T-cell (primary cell): ENCODE measurements around the gene PLEKHS1. TPM values are rescaled to one million over a fixed set of nuclear protein-coding genes. Genes with fewer than 3 reads are reported as not detected.

Experiments
- ATAC-seq, 4 experiments: fragments of 200-7000 bp in 3 of 4; fragments of 150-1000 bp in 1 of 4; cut with Tn5 transposase; replicated peaks in 1 of 4; 1 replicate in 3 of 4; 2 replicates in 1 of 4; pipeline ENCODE4 v1.10.0; 2021; ENCODE audit warnings: moderate library complexity in 3 of 4, mild to moderate bottlenecking in 2 of 4, moderate number of reproducible peaks in 1 of 4
- CTCF ChIA-PET, 2 donors: fragments of 300-600 bp; sonication (Branson Sonifier 250); formaldehyde crosslinking; loops; one replicate each; lab custom pipeline; 2022; ENCODE audit warnings: antibody characterized with exemption in 2 of 2; lab: Charles Lee
- POLR2A ChIA-PET, 2 donors: fragments of 300-600 bp; sonication (Branson Sonifier 250); formaldehyde crosslinking; loops; one replicate each; lab custom pipeline; 2022; ENCODE audit warnings: antibody characterized with exemption in 2 of 2; lab: Charles Lee
- DNase-seq, 35 experiments: peaks; one replicate each; pipeline versions ENCODE4 v3.0.0 to v3.0.0-alpha.2; 2013 to 2023
- H3K27ac ChIP-seq: one replicate; pipeline ENCODE4 v1.5.1; 2013; ENCODE audit warnings: low read length
- H3K27me3 ChIP-seq, 2 experiments: replicated peaks in 1 of 2; 1 replicate in 1 of 2; 2 replicates in 1 of 2; pipeline versions ENCODE4 v1.6.1 to v1.7.0; 2013; ENCODE audit warnings: low read length in 1 of 2, mixed read lengths in 1 of 2; ENCODE audit not compliant: control insufficient read depth in 2 of 2, insufficient read depth in 2 of 2; ENCODE audit errors: extremely low read depth in 1 of 2
- H3K36me3 ChIP-seq, 2 donors: 1 replicate in 1 of 2; 2 replicates in 1 of 2; pipeline versions ENCODE4 v1.6.1 to v1.7.0; 2013; ENCODE audit warnings: low read length in 1 of 2; ENCODE audit not compliant: control insufficient read depth in 2 of 2, insufficient read depth in 1 of 2; ENCODE audit errors: extremely low read depth in 1 of 2
- H3K4me1 ChIP-seq, 2 experiments: 1 replicate in 1 of 2; 2 replicates in 1 of 2; pipeline versions ENCODE4 v1.6.1 to v1.7.0; 2013; ENCODE audit warnings: low read length in 2 of 2, mixed read lengths in 1 of 2; ENCODE audit not compliant: insufficient read depth in 2 of 2, control insufficient read depth in 1 of 2; ENCODE audit errors: extremely low read depth in 1 of 2
- H3K4me3 ChIP-seq, 2 donors: 1 replicate in 1 of 2; 2 replicates in 1 of 2; pipeline versions ENCODE4 v1.5.1 to v1.7.0; 2013; ENCODE audit warnings: mild to moderate bottlenecking in 2 of 2, low read length in 1 of 2, moderate library complexity in 1 of 2; ENCODE audit not compliant: control insufficient read depth in 1 of 2; ENCODE audit errors: extremely low read depth in 1 of 2
- H3K9me3 ChIP-seq: 2 replicates; pipeline ENCODE4 v1.7.0; 2013
- H3K27ac Mint-ChIP-seq, 2 donors: one replicate each; pipeline ENCODE4 v1.8.0; 2020 to 2021; ENCODE audit warnings: mild to moderate bottlenecking in 2 of 2, mixed read lengths in 2 of 2
- H3K27me3 Mint-ChIP-seq, 2 donors: one replicate each; pipeline ENCODE4 v1.8.0; 2021 to 2022; ENCODE audit warnings: mixed read lengths in 2 of 2
- H3K36me3 Mint-ChIP-seq: one replicate; pipeline ENCODE4 v1.8.0; 2021; ENCODE audit warnings: mixed read lengths
- H3K4me1 Mint-ChIP-seq, 3 donors: one replicate each; pipeline ENCODE4 v1.8.0; 2020 to 2022; ENCODE audit warnings: mixed read lengths in 3 of 3, mild to moderate bottlenecking in 1 of 3
- H3K4me3 Mint-ChIP-seq, 3 donors: one replicate each; pipeline ENCODE4 v1.8.0; 2020 to 2022; ENCODE audit warnings: mild to moderate bottlenecking in 3 of 3, mixed read lengths in 3 of 3, moderate library complexity in 3 of 3
- H3K9me3 Mint-ChIP-seq, 3 donors: one replicate each; pipeline ENCODE4 v1.8.0; 2020 to 2022; ENCODE audit warnings: mixed read lengths in 3 of 3
- WGBS: methylation state at CpG from one replicate; pipeline ENCODE4 v1.1.5; 2013; ENCODE audit warnings: missing lambda C conversion rate; ENCODE audit not compliant: insufficient coverage; 5-methylcytosine and 5-hydroxymethylcytosine counted together
- total RNA-seq, 35 experiments: library from RNA in 6 of 35; stranded (reverse) in 6 of 35; fragments of 120-200 nt in 1 of 35; gene quantifications; one replicate each; pipeline versions ENCODE4 v1.2.1 to v1.2.4 and lab custom pipeline; 2013 to 2026

Gene PLEKHS1
- total RNA-seq: not detected
- total RNA-seq (2013): not detected
- 0 to 0.37 (median 0.05) reads per million in 29 experiments for total RNA-seq (lab: John Stamatoyannopoulos, UW)

DNA sequence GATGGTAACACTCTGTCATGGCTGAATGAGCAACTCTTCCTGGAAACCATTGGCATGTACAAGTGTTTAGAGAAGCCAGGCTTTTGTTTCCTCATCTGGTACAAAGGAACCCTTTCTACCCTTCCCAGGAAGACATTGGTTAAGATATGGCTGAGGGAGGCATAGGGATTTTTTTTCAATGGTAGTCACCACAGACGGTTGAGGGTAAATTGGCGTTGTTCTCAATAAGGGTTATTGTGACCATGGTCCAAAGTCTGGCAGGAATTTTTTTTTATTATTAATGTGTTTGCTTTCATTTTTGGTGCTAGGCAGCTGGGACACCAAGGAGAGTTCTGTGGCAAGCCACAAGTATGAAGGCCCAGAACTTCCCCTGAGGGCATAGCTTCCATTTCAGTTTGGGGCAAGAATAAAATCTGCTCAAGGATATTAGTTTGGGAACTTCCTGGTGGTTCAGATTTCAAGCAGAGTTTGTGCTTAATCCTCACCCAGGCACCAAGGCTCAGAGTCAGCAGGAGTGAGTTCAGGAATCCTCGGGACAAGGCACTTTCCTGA, at the start of gene PLEKHS1:
TSS of gene PLEKHS1 (plus strand) at position 502 of the 552 bp plus-strand sequence. CDS start 3,596 bp downstream, outside the sequence.
- H3K36me3 Mint-ChIP-seq: no peaks in the 10 kb centered on the region
- ATAC-seq (no peak), DNase-seq (no peak)
- H3K9me3 Mint-ChIP-seq: no peaks in the 10 kb centered on the region
- Histone ChIP-seq H3K27ac (no peak within 1 kb of the TSS), H3K27me3 (peaks cover 0 to 3% of the 10 kb centered on the region in 2 experiments), H3K4me1 (no peaks in the 10 kb centered on the region), H3K4me3 (no peak within 1 kb of the TSS), H3K9me3 (no peaks in the 10 kb centered on the region), H3K36me3 (no peaks in the 10 kb centered on the region)
- 90% methylated on average over 3 of the region's 3 CpGs for WGBS
- ChIA-PET POLR2A (no interaction called here), CTCF (no interaction called here)
- no peak within 1 kb of the TSS for H3K27ac Mint-ChIP-seq
- H3K27me3 Mint-ChIP-seq: peaks cover 16 to 18% of the 10 kb centered on the region in 2 donors
- H3K4me1 Mint-ChIP-seq: no peaks in the 10 kb centered on the region
- H3K4me3 Mint-ChIP-seq: no peak within 1 kb of the TSS

DNA sequence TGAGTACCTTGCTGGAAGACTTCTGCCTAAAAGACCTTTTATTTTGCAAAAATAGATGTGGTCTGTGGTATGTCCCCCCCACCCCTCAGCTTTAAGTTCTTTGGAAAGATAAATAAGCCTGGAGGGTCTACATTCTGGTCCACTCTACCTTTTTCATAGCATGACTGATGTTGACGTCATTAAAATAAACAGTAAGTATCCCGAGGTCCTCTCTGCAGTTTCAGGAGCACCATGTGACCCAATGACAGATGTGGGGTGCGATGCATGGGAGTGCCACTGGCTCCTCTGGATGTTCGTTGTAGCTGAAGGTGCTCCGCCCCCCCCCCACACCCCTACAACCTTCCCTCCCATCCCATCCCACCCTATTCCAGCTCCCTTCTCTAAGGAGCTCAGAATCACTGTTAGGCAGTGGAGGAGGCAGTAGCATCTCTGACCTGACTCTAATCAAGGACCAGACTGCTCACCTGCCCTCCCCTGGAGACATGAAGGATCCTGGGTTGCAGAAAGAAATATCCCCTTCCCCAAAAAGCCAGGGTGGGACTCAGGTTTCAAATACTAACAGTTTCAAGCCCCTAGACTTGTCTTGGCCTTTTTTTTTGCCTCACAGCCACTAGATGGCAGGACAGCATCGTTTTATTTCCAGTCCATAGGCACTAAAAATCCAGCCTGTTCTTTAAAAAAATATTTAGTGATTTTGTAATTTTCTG, 46.7 kb upstream of the PLEKHS1 start:
- ChIA-PET POLR2A (no interaction called here), CTCF (interaction anchor here (0.6 to 0.8 kb wide), 3 partner anchors 245 to 873 kb away, joined by 3 to 5 read pairs (median 4); no protein-coding TSS in a partner anchor)
- no peaks in the 10 kb centered on the region for H3K27me3 Mint-ChIP-seq
- no peaks in the 10 kb centered on the region for H3K9me3 Mint-ChIP-seq
- H3K4me3 ChIP-seq: no peak overlapping the region
- H3K4me3 Mint-ChIP-seq: no peak overlapping the region
- no peaks in the 10 kb centered on the region for H3K9me3 ChIP-seq
- H3K4me1 Mint-ChIP-seq: peaks cover 38 to 39% (median 39%) of the 10 kb centered on the region in 3 donors
- ATAC-seq (no peak), DNase-seq (peak in 9 of 35 experiments; percentile 5 to 54 (median 12))
- WGBS: 100% methylated on average over 2 of the region's 6 CpGs
- H3K27me3 ChIP-seq: no peaks in the 10 kb centered on the region
- no peak overlapping the region for H3K27ac Mint-ChIP-seq
- peaks cover 35% of the 10 kb centered on the region for H3K36me3 Mint-ChIP-seq
- H3K4me1 ChIP-seq: peaks cover 4 to 5% of the 10 kb centered on the region in 2 experiments
- no peak overlapping the region for H3K27ac ChIP-seq
- peaks cover 3 to 20% of the 10 kb centered on the region in 2 donors for H3K36me3 ChIP-seq

GRCh38 chr10:113705344-113705652, 46.2 kb upstream of the PLEKHS1 start:
- H3K27ac Mint-ChIP-seq: no peak overlapping the region
- no peak for DNase-seq
- ChIA-PET POLR2A (no interaction called here), CTCF (interaction anchor here (0.6 to 0.8 kb wide), 3 partner anchors 244 to 873 kb away, joined by 3 to 5 read pairs (median 4); no protein-coding TSS in a partner anchor)
- H3K4me1 Mint-ChIP-seq: peaks cover 41 to 44% (median 43%) of the 10 kb centered on the region in 3 donors
- Histone ChIP-seq H3K4me1 (peaks cover 4 to 5% of the 10 kb centered on the region in 2 experiments), H3K36me3 (peaks cover 3 to 20% of the 10 kb centered on the region in 2 donors), H3K27ac (no peak overlapping the region), H3K27me3 (no peaks in the 10 kb centered on the region), H3K9me3 (no peaks in the 10 kb centered on the region), H3K4me3 (no peak overlapping the region)
- H3K9me3 Mint-ChIP-seq: no peaks in the 10 kb centered on the region
- no peak overlapping the region for H3K4me3 Mint-ChIP-seq
- no peak for ATAC-seq
- H3K27me3 Mint-ChIP-seq: no peaks in the 10 kb centered on the region
- peaks cover 38% of the 10 kb centered on the region for H3K36me3 Mint-ChIP-seq

GRCh38 chr10:113706623-113707022, 44.9 kb upstream of the PLEKHS1 start:
- ChIA-PET POLR2A (no interaction called here), CTCF (no interaction called here)
- no peaks in the 10 kb centered on the region for H3K9me3 Mint-ChIP-seq
- Histone ChIP-seq H3K36me3 (peaks cover 3 to 30% of the 10 kb centered on the region in 2 donors), H3K4me3 (no peak overlapping the region), H3K4me1 (peaks cover 4 to 5% of the 10 kb centered on the region in 2 experiments), H3K27me3 (no peaks in the 10 kb centered on the region), H3K9me3 (no peaks in the 10 kb centered on the region), H3K27ac (no peak overlapping the region)
- DNase-seq (no peak), ATAC-seq (no peak)
- H3K36me3 Mint-ChIP-seq: peaks cover 32% of the 10 kb centered on the region
- no peaks in the 10 kb centered on the region for H3K27me3 Mint-ChIP-seq
- H3K4me1 Mint-ChIP-seq: peaks cover 43 to 44% (median 44%) of the 10 kb centered on the region in 3 donors
- no peak overlapping the region for H3K4me3 Mint-ChIP-seq
- H3K27ac Mint-ChIP-seq: no peak overlapping the region
- 61% methylated on average over 2 of the region's 5 CpGs for WGBS

DNA sequence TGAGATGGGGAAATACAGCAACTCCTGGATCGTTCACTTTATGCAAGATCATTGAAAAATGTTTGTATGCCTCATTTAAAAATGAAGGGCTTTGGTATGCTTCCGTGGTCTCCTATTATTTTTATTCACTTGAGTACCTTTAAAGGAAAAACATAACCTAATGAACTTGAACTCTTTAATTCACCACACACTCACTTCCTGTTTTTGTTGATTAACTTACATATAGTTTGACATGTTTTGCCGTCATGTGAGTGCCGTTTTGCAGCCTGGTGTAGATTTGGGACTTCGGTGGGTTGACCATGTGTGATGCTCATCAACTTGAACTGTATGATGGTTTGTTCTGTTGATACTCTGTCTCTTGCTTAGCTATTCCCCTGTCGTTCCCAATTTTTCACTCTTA, 42.8 kb upstream of the PLEKHS1 start:
- POLR2A ChIA-PET: no interaction called here
- H3K27ac Mint-ChIP-seq: peak overlapping the region in 1 of 2 donors; percentile 50

DNA sequence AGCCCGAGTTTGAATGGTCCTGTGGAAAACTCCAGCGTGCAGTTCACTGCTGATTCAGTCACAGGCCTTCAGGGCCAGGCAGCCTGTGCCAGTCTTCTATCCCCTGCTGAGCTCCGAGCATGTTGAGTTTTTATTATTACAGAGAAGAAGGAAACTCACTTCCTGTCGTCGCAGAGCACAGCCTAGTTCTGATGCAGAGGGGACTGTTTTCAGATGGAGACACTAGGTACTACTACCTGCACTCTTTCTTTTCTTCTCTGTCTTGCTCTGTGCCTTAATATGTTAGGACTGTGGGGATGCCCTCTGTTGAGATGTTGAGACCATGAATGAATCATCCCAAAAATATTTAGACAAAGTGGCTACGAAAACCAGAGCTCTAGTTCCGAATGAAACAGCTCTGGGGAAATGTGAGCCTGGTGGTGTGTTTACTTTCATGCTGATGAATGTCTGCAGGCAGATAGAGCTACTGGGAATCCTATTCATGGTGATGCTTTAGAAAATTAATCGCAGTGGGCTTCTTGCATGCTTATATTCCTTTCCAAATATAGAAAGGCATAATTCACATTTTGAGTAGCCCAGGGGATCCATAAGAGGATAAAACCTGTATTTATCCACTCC, 42.2 kb upstream of the PLEKHS1 start:
- ChIA-PET CTCF (no interaction called here), POLR2A (no interaction called here)
- Mint-ChIP-seq H3K4me3 (peak overlapping the region in 1 of 3 donors; percentile 12), H3K9me3 (no peaks in the 10 kb centered on the region), H3K4me1 (peaks cover 40 to 44% (median 44%) of the 10 kb centered on the region in 3 donors), H3K36me3 (peaks cover 41% of the 10 kb centered on the region), H3K27ac (no peak overlapping the region), H3K27me3 (no peaks in the 10 kb centered on the region)
- Histone ChIP-seq H3K9me3 (no peaks in the 10 kb centered on the region), H3K4me3 (no peak overlapping the region), H3K4me1 (peaks cover 4 to 5% of the 10 kb centered on the region in 2 experiments), H3K27me3 (no peaks in the 10 kb centered on the region), H3K27ac (no peak overlapping the region), H3K36me3 (peaks cover 0 to 21% of the 10 kb centered on the region in 2 donors)
- 85% methylated on average over 4 of the region's 8 CpGs for WGBS
- ATAC-seq (peak in 1 of 4 experiments; percentile 19), DNase-seq (no peak)

More for the DNA sequence above, 42.8 kb upstream of the PLEKHS1 start:
- peaks cover 4 to 5% of the 10 kb centered on the region in 2 experiments for H3K4me1 ChIP-seq
- Mint-ChIP-seq H3K27me3 (no peaks in the 10 kb centered on the region), H3K36me3 (peaks cover 34% of the 10 kb centered on the region), H3K4me1 (peaks cover 40 to 44% (median 44%) of the 10 kb centered on the region in 3 donors), H3K9me3 (no peaks in the 10 kb centered on the region), H3K4me3 (peak overlapping the region in 1 of 3 donors; percentile 12)
- CTCF ChIA-PET: no interaction called here
- ATAC-seq (no peak), DNase-seq (no peak)
- no peaks in the 10 kb centered on the region for H3K9me3 ChIP-seq
- WGBS: 100% methylated on average over 2 of the region's 6 CpGs
- no peaks in the 10 kb centered on the region for H3K27me3 ChIP-seq
- no peak overlapping the region for H3K27ac ChIP-seq
- peaks cover 2 to 27% of the 10 kb centered on the region in 2 donors for H3K36me3 ChIP-seq
- H3K4me3 ChIP-seq: no peak overlapping the region
